Stimulated activated CD4-positive, alpha-beta T cell treated with anti-CD3 and anti-CD28 coated beads, Interleukin-4, amount 100 ng/mL, for 4 hours (primary cell): ENCODE results near the gene SAPCD2.
"Not testable (repeated sequence)": the region's sequence is repeated elsewhere in the genome, so short reads cannot be mapped to it uniquely, and the experiment has no call there.

Source experiments
- DNase-seq, 2 experiments: peaks; one replicate each; pipeline ENCODE4 v3.0.0-alpha.2; 2020

The SAPCD2 gene, protein sequence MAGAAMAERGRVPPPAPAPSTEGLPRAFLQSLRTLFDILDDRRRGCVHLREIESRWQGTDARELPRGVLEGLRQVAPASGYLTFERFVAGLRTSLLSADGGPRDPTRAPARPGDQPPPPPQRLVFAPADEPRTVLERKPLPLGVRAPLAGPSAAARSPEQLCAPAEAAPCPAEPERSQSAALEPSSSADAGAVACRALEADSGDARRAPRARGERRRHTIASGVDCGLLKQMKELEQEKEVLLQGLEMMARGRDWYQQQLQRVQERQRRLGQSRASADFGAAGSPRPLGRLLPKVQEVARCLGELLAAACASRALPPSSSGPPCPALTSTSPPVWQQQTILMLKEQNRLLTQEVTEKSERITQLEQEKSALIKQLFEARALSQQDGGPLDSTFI

DNA sequence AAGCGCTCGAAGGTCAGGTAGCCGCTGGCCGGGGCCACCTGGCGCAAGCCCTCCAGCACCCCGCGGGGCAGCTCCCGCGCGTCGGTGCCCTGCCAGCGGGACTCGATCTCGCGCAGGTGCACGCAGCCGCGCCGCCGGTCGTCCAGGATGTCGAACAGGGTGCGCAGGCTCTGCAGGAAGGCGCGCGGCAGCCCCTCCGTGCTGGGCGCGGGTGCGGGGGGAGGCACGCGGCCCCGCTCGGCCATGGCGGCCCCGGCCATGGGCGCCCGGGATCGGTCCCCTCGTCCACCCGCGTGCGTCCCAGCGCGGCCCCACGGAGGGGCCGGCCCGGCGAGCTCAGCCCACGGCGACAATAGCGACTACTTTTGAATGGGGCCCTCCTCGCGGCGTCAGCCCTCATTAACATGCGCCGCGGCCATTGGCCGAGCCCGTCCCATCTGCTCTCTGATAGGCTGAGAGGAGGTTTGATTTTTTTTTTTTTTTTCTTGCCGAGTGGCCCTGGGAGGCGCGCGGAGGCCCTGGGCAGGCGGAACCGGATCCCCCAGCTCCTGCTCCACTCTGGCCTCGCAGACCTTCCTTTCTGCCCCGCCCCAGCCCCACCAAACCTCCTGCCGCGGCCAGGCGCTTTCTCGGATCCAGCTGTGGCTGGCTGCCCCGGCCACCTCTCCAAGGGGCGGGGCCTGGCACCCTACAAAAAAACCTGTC, at the start of gene SAPCD2:
SAPCD2 (minus strand) TSS at position 357 of the 705 bp plus-strand sequence; CDS start at position 260, 97 bp downstream.
- DNase-seq: peak; percentile 75 to 80

DNA sequence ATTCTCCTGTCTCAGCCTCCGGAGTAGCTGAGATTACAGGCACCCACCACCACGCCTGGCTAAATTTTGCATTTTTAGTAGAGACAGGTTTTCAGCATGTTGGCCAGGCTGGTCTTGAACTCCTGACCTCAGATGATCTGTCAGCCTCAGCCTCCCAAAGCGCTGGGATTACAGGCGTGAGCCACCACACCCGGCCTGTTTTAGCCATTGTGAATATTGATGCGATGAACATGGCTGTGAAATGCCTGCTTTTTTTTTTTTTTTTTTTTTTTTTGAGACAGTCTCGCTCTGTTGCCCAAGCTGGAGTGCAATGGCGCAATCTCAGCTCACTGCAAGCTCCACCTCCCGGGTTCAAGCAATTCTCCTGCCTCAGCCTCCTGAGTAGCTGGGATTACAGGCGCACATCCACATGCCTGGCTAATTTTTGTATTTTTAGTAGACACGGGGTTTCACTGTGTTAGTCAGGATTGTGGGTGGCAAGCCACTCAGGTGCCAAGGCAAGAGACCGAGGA, 47.8 kb upstream of the SAPCD2 start:
- DNase-seq: not testable (repeated sequence)

DNA sequence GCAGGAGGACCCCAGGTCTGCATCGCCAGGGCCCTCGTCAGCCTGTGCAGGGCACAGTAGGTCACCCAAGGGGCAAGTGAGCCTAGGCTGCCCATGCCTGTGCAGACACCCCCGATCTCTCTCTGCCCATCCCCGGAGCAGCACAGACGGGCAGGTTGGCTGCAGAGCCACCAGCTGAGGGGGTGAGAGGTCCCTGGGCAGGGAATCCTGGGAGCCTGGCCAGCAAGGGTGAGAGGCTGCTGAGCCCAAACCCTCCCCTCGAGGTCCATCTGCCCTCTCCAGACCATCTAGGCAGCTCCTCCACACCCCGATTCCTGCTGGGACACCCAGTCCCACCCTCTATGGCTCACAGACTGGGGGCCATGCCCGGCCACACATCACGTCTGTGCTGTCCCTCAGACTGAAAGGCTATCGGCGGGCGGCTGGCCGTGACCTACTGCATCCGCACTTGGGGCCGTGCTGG, 46.9 kb upstream of the SAPCD2 start:
- no peak for DNase-seq

DNA sequence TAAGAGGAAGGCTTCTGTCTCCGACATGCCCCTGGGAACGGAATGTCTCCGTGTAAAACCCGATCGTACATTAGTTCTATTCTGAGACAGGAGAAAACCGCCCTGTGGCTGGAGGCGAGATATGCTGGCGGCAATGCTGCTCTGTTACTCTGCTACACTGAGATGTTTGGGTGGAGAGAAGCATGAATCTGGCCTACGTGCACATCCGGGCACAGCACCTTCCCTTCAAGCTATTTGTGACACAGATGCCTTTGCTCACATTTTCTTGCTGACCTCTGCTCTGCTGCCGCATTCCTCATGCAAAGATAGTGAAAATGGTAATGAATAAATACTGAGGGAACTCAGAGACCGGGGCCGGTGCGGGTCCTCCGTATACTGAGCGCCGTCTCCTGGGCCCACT, 46.4 kb upstream of the SAPCD2 start:
- DNase-seq: no peak

DNA sequence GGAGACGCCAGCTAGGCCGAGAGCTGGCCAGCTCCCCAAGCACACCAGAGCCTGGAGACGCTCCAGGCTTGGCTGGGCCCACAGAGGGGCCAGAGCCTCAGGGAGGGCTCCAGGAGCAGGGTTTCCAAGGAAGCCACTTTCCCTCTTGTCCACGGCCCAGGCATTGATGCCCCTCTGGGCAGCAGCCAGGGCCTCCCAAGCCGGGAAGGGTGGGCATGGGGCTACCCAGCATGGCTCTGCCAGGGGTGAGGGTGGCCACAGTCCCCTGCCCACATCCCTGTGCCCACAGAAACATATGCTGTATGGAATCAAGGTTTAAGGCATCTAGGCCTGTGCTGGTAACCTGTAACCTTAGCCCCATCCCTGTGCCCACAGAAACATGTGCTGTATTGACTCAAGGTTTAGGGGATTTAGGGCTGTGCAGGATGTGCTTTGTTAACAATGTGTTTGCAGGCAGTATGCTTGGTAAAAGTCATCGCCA, 45.7 kb upstream of the SAPCD2 start:
- no peak for DNase-seq

DNA sequence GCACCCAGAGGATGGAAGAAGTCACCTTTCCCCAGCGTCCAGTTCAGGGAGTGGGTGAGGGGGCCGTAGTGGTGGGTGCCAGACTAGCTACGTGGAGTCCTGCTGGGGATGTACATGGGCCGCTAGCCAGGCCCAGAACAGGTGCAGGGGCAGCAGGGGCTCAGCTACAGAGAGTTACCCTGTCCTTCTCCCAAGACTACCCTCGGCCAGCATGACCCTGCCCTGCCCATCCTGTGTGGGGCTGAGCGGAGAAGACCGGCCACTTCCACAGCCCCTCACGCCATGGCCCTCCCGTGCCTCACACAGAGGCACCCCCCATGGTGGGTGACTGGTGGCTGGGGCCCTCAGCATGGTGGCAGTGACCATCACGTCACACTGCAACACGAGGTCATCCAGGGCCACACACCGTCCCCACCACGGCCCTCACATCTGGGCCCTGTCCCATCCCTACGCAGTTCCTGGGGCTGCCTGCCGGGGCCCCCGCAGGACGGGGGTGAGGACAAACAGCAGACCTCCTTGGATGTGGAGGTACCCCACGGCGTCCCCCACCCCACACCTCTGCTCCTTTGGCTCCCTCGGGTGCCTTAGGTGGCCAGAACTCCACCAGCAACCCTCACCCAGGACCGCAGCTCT, 45.2 kb upstream of the SAPCD2 start:
- no peak for DNase-seq

DNA sequence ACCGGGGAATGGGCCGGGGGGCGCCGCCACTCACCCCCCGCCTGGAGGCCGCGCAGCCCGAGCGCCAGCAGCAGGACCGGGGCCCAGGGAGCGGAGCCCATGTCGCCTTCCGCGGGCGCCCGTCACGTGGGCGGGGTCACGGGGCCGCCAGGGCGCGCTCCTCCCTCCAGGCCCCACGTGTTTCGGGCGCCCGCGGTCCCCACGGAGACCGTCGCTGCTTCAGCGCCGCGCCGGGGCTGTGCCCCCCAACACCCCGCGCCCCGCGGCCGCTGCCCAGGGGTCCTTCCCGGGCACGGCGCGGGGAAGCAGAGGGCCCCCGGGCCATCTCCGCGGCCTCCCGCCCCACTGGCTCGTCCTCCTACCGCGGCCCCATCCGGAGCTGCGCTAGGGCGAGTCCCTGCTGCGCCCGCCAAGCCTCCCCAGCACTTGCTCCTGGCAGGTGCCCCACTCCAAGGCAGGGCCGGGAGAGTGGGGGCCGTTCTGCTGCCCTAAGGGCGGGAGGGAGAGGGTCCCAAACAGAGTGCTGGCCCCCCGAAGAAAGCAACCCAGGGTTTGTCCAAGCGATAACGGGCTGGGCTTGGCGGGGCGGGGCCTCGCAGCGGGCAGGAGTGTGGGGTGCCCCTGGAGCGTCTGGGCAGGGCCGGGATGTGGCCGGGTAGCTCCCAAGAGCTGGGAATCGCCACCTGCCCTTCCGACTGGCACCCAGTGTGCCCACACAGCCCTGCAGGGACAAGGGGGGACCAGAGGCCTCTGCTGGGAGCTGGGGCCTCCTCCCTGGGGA, 44.4 kb upstream of the SAPCD2 start, which contains the start of gene DPP7:
DPP7 (minus strand) TSS at position 121 of the 781 bp plus-strand sequence; CDS start at position 101, 20 bp downstream.
- DNase-seq: peak; percentile 78 to 82

DNA sequence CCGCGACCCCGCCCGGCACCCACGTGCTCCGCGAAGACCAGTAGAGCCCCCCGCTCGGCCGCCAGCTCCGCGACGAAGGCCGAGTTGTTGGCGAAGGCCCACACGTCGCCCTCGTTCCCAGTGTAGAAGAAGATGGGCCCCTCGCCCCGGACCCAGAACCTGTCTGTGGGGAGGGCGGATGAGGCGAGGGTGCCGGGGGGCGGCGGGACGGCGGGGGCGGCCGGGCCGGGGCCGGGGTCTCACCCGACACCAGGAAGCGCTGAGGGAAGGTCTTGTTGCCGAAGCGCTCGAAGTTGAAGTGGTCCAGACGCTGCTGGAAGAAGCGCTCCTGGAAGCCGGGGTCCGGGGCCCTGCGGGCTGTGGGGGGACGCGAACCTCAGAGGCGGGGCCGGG, 43.9 kb upstream of the SAPCD2 start:
- DNase-seq: no peak

DNA sequence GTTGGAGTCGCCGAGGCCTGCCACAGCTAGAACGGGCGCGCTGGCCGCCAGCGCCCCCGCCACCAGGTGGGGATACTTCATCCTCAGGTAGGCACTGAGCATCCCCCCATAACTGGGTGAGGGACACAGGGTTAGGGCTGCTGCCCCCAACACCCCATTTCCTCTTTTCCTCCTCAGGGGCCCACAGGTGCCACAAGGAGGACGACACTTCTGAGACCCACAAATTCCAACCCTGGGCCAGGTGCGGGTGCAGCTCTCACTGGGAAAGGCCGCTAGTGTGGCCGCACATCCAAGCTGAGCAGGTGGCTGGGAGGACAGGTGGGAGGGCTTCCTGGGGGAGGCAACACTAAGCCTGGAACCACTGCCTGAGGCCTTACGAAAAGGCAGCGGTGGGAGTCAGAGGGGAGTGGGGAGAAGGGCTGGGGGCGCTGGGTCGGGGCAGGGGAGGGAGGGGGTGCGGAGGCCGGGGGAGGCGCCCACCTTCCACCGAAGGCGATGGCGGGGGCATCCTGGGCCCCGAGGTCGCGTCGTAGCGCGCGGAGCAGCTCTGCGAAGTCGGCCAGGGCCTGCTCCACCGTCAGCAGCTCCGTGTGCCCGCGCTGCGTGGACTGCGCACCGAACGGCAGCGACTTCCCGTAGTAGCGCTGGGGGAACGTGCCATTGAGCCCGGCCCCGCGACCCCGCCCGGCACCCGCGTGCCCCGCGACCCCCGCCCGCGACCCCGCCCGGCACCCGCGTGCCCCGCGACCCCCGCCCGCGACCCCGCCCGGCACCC, 43.2 kb upstream of the SAPCD2 start:
- DNase-seq: peak in 1 of 2 experiments; percentile 28

DNA sequence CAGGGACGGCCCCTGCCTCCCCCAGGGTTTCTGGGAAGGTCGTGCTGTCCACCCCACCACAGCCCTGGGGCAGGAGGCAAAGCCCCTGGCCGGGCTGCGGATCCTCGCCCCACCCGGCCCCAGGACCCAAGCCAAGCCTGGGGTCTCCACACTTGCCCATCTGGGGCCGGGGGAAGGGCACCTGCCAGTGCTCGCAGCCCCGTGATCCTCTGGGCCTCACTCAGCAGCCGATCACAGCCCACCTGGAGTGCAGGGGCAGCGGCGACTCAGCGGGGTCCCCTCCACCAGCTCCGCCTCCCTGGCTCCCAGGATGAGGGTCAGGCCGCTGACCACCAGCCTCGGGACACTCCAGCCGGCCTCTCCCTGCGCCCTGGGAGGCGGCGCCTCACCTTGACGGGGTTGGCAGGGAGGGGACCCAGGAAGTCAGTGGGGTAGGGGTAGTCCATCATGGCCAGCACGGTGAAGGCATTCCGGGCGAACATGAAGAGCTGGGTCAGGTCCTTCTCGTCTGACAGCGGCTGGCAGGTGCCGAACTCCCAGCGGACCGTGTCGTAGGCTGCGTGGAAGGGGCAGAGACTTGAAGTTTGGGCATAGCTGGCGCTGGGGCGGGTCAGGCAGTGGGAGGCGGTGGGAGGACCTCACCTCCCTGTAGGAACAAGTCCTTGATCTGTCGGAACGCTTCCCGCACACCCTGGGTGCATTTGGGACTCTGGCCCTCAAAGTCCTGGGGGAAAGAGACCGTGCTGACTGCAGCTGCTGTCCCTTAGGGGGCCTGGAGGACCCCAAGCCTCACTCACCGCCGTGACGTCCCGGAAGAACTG, 42.4 kb upstream of the SAPCD2 start:
- DNase-seq: no peak

DNA sequence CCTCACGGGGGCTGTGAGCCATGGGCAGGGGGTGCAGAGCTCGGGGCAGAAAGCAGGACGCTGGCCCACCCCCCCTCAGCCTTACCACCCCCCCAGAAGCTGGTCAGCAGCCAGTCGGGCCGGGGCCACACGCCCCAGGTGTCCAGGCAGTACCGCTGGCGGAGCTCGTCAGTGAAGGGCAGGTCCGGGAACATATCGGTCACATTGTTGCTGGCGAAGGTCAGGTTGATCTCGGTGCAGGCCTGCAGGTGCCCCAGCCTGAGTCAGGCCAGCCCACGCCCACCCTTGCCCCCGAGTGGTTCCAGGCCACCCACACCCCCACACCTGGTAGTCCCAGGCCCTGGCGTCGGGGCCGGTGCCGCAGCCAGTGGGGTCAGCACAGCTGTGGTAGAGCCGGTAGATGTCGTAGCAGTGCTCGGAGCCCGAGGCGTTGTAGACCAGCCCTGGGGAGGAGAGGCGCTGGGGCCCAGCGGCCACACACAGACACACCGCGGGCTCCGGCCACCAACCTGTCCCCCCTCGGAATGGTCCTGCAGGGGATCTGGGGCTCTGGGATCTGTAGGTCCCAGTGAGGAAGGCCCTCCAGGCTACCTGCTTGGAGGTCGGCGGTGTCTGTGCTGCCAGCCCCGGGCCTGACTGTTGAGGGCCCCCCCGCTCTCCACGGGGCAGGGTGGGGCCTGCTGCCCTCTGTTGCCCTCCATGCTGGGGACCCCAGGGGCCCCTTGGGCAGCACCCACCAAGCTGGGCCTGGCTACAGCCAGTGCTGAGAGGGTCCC, 41.6 kb upstream of the SAPCD2 start:
- no peak for DNase-seq

DNA sequence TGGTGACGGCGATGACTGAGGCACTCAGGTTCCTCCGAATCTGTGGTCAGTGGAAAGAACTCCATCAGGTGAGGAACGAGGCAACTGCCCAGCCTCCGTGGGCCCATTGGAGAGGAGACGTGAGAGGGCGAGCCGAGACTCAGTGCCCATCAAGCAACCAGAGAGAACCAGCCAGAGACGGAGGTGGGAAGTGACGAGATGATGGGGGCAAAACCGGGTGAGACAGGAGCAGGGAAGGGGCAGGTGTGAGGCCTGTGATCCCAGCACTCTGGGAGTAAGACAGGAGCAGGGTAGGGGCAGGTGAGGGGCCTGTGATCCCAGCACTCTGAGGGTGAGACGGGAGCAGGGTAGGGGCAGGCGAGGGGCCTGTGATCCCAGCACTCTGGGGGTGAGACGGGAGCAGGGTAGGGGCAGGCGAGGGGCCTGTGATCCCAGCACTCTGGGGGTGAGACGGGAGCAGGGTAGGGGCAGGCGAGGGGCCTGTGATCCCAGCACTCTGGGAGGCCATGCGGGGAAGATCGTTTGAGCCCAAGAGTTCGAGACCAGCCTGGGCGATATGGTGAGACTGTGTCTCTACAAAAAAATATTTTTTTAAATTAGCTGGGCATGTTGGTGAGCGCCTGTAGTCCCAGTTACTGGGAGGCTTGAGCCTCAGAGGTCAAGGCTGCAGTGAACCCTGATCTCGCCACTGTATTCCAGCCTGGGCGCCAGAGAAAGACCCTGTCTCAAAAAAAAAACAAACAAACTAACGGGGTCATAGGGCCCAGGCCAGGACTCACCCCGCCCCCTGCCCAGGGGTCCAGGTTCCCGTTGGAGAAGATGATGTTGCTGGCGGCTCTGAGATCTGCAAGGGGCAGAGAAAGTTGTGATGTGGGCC, 40.8 kb upstream of the SAPCD2 start:
- no peak for DNase-seq

DNA sequence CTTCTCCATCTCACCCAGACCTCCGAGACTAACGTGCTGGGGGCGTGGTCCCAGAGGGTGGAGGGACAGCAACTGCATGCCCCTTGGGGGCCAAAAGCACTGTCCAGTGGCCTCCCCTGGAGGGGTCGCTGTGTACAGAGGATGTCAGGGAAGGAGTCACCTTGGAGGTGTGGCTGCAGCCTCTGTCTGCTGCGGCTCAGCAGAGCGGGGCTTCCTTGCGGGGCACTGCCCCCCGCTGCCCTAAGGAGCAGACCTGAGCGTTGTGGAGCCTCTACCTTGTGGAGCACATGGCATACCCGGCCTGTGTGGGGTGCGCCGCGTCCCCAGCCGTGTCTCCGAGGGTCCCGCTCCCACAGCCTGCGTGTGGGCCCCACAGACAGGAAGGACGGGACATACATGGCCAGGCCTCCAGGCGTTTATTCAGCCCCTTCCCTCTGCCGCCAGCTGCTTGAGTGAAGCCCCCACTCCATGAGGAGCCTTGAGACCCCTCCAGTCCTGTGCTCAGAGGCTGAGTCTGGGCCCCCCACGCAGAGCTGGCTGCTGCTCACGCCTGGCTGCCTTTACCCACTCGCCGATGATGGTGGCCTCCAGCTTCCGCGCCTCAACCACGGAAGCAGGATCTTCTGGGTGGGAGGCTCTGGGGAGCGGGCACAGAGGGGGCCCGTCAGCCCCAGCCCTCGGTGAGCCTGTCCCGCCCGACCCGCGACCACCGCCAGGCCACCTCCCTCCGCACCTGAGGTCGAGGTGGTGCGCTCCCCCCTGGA, 40.0 kb upstream of the SAPCD2 start:
- DNase-seq: no peak

DNA sequence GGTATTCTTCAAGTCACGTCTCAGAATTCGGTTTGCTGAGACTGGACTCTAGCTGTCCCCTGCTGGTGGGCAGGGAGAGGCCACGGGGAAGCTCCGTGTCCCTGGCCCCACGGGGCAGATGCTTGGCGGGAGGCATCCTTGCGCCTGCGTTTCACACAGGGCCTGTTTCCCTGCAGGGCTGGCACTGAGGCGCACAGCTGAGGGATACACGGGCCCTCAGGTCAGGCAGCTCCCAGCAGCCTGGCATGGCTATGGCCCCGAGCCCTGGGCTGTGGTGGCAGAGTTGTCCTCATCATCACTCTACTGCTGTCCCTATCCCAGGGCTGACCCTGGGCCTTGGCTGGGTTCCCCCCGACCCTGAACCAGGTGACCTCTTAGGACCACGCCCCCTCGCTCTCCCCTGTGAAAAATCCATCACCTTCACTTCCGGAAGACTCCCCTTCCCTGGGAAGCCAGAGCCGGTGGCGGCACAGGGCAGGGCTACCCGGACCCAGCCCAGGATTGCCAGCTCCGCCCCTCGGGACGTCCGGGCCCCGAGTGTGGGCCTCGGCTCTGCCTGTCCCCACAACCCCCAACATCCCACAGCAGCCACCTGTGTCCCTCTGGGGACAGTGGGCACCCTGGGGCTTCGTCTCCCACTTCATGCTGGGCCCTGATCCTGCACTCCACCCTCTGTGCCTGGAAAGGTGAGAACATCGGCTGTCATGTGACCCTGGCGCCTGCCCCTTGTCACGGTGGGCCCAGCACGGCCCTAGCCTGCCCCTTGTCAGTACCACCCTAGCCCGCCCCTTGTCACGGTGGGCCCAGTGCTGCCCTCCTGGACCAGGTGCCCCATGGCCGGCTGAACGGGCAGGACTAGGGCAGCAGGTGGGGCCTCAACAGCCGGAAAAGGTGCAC, 39.1 kb upstream of the SAPCD2 start:
- no peak for DNase-seq

DNA sequence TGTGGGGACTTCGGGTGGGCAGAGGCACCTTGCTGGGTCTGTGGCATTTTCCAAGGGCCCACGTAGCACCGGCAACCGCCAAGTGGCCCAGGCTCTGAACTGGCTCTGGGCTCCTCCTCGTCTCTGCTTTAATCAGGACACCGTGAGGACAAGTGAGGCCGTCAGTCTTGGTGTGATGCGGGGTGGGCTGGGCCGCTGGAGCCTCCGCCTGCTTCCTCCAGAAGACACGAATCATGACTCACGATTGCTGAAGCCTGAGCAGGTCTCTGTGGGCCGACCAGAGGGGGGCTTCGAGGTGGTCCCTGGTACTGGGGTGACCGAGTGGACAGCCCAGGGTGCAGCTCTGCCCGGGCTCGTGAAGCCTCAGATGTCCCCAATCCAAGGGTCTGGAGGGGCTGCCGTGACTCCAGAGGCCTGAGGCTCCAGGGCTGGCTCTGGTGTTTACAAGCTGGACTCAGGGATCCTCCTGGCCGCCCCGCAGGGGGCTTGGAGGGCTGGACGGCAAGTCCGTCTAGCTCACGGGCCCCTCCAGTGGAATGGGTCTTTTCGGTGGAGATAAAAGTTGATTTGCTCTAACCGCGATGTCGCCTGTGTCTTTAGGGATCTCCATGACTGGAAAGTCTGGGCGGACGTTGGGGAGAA, 38.4 kb upstream of the SAPCD2 start:
- no peak for DNase-seq

DNA sequence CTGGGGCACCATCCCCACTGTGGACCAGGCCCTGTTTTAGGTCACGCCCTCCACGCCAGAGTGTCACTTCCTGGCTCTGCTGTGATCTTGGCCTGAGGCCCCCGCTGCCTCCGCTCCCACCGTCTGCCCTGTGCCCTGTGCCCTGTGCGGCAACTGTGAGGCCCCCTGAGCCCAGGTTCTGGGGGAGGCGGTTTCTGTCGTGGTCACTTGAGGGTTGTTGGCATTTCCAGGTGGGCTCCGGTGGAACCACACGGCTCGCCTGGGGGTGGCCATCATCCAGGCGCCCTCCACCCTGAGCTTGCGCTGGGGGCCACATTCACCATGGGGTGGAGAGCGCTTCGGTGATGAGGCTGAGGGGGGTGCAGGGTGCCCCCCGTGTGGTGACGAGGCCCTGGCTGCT, 37.6 kb upstream of the SAPCD2 start:
- no peak for DNase-seq
